GM19324 (cell line): ENCODE results near the gene LRIG3.
"Not testable (repeated sequence)": the region's sequence is repeated elsewhere in the genome, so short reads cannot be mapped to it uniquely, and the experiment has no call there.

ENCODE experiments used
- ATAC-seq: cut with Tn5 transposase; IDR thresholded peaks from one replicate; pipeline ENCODE4 v1.9.1; 2021; ENCODE audit warnings: mild to moderate bottlenecking, moderate library complexity; ENCODE audit not compliant: unreplicated experiment, low FRiP score

The LRIG3 gene

GRCh38 chr12:58871556-58871955, 48.7 kb downstream of the LRIG3 start:
- ATAC-seq = no peak

GRCh38 chr12:58870595-58870994, 49.7 kb downstream of the LRIG3 start:
- no peak for ATAC-seq

GRCh38 chr12:58860788-58861240, 59.5 kb downstream of the LRIG3 start:
- no peak for ATAC-seq

GRCh38 chr12:58860056-58860787, 60.1 kb downstream of the LRIG3 start:
- no peak for ATAC-seq

- ATAC-seq = no peak
These were observed 62.3 kb downstream of the LRIG3 start for GRCh38 chr12:58858030-58858429.

- not testable (repeated sequence) for ATAC-seq
These were observed 63.1 kb downstream of the LRIG3 start for GRCh38 chr12:58857206-58857605.

- not testable (repeated sequence) for ATAC-seq
These were observed 64.7 kb downstream of the LRIG3 start for GRCh38 chr12:58855630-58856029.

GRCh38 chr12:58850826-58851225, 69.5 kb downstream of the LRIG3 start:
- no peak for ATAC-seq

GRCh38 chr12:58847901-58848600, 72.3 kb downstream of the LRIG3 start:
- no peak for ATAC-seq

GRCh38 chr12:58844161-58844560, 76.1 kb downstream of the LRIG3 start:
- ATAC-seq = no peak

GRCh38 chr12:58841058-58841798, 79.1 kb downstream of the LRIG3 start:
- ATAC-seq = no peak

GRCh38 chr12:58833853-58834252, 86.5 kb downstream of the LRIG3 start:
- no peak for ATAC-seq

GRCh38 chr12:58832920-58833319, 87.4 kb downstream of the LRIG3 start:
- no peak for ATAC-seq
